ENCODE measurements around the gene MBOAT7.

Gene MBOAT7

GRCh38 chr19:54129617-54129996 lies 59.8 kb downstream of the MBOAT7 start:
- no peak for DNase-seq
- in situ Hi-C loops (cut with HindIII; ENCODE audit: low pct_ligation_motif_present, low pct_unique_long_range_greater_than_20kb, low sequenced_read_pairs) = no loop called here

- no peak for DNase-seq
- in situ Hi-C loops (cut with HindIII; ENCODE audit: low pct_ligation_motif_present, low pct_unique_long_range_greater_than_20kb, low sequenced_read_pairs) = no loop called here
Observed at GRCh38 chr19:54128796-54129616, 60.4 kb downstream of the MBOAT7 start.

DNA sequence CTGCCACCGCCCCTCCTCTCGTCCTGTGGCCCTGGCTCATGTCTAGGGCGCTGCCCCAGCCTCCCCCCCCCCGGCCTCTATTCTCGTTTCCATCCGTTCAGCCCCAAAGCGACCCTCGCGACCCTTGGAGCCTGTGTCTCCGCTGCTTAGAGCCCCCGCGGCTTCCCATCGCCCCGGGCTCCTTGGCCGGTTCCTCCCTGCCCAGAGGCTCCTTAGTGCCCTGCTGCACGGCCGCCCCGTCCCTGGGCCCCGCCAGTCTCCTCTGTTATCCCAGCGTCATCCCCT lies 61.0 kb downstream of the MBOAT7 start:
- in situ Hi-C loops (cut with HindIII; ENCODE audit: low pct_ligation_motif_present, low pct_unique_long_range_greater_than_20kb, low sequenced_read_pairs) = no loop called here
- no peak for DNase-seq

GRCh38 chr19:54127688-54128440 lies 61.5 kb downstream of the MBOAT7 start:
- in situ Hi-C loops (cut with HindIII; ENCODE audit: low pct_ligation_motif_present, low pct_unique_long_range_greater_than_20kb, low sequenced_read_pairs) = no loop called here

GRCh38 chr19:54125713-54126112 lies 63.7 kb downstream of the MBOAT7 start:
- in situ Hi-C loops (cut with HindIII; ENCODE audit: low pct_ligation_motif_present, low pct_unique_long_range_greater_than_20kb, low sequenced_read_pairs) = no loop called here

More at GRCh38 chr19:54127688-54128440, 61.5 kb downstream of the MBOAT7 start:
- no peak for DNase-seq

DNA sequence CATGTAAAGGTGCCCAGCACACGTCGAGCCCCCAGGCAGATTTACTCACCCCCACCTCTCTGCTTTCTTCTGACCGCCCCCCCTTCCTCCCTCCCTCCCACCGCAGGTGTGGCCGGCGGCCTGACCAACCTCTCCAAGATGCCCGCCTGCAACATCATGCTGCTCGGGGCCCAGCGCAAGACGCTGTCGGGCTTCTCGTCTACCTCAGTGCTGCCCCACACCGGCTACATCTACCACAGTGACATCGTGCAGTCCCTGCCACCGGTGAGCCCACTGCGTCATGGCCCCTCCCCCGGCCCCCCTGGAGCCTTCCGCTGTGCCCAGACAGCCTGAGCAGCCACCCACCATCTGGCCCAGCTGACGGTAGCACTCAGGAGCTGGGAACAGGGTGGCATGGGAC lies 65.0 kb downstream of the MBOAT7 start:
- in situ Hi-C loops (cut with HindIII; ENCODE audit: low pct_ligation_motif_present, low pct_unique_long_range_greater_than_20kb, low sequenced_read_pairs) = no loop called here
- DNase-seq = no peak

More at GRCh38 chr19:54125713-54126112, 63.7 kb downstream of the MBOAT7 start:
- no peak for DNase-seq

- in situ Hi-C loops (cut with HindIII; ENCODE audit: low pct_ligation_motif_present, low pct_unique_long_range_greater_than_20kb, low sequenced_read_pairs) = no loop called here
Observed at GRCh38 chr19:54123682-54124081, 65.7 kb downstream of the MBOAT7 start.

More at GRCh38 chr19:54123682-54124081, 65.7 kb downstream of the MBOAT7 start:
- DNase-seq = no peak
